K562 (cell line): Measurements from ENCODE around the gene HNRNPA2B1. TPM values are rescaled to one million over a fixed set of nuclear protein-coding genes. Genes with fewer than 3 reads are reported as not detected.
A peak's percentile ranks its signal among the peaks of the same experiment; 100 is the strongest.

Source experiments
- ATAC-seq: fragments of 200-7000 bp; cut with Tn5 transposase; 3 replicates; pipeline ENCODE4 v1.9.1; 2020; ENCODE audit warnings: moderate library complexity
- BruUV-seq: library from RNA; stranded (reverse); fragments of 400-500 nt; replicated peaks from 2 replicates; lab custom pipeline; 2021; lab: Mats Ljungman, UMichigan
- CTCF ChIA-PET: fragments of 300-600 bp; formaldehyde crosslinking; extraction: SDS; loops from one replicate; lab custom pipeline; 2021; ENCODE audit warnings: low intra/inter-chr PET ratio; lab: Yijun Ruan, JAX
- POLR2A ChIA-PET: fragments of 300-600, 350-650 bp; sonication (Branson Sonifier 250); formaldehyde crosslinking; extraction: SDS; loops from one replicate; lab custom pipeline; 2021; ENCODE audit warnings: antibody characterized with exemption, inconsistent platforms; lab: Yijun Ruan, JAX
- DNase-seq, 4 experiments: peaks; one replicate each; pipeline versions ENCODE4 v3.0.0 to v3.0.0-alpha.2; 2011 to 2018; ENCODE audit warnings: low spot score in 3 of 4, mixed read lengths in 3 of 4; ENCODE audit errors: extremely low read depth in 1 of 4
- FAIRE-seq: peaks from 2 replicates; lab custom pipeline; 2011; peaks lifted over from hg19 to GRCh38; lab: Jason Lieb, UNC
- H2AFZ ChIP-seq: 2 replicates; pipeline ENCODE4 v1.6.0; 2011; ENCODE audit warnings: low read depth, low read length, control low read depth, inconsistent platforms
- H3K27ac ChIP-seq: fragments of 200-600 bp; 3 replicates; pipeline ENCODE4 v1.8.0; 2011; ENCODE audit warnings: low read depth, mild to moderate bottlenecking, control low read depth, inconsistent platforms, low read length, moderate library complexity, mixed read lengths; ENCODE audit errors: extremely low read depth
- H3K27me3 ChIP-seq, 2 experiments: fragments of 300-600 bp in 1 of 2; 2 replicates in 1 of 2; 3 replicates in 1 of 2; pipeline versions ENCODE4 v1.6.0 to v1.8.0; 2011; ENCODE audit warnings: inconsistent platforms in 2 of 2, low read length in 2 of 2, mild to moderate bottlenecking in 1 of 2, mixed read lengths in 1 of 2, moderate library complexity in 1 of 2; ENCODE audit not compliant: control insufficient read depth in 2 of 2, insufficient read depth in 2 of 2
- H3K36me3 ChIP-seq: fragments of 300-600 bp; 3 replicates; pipeline ENCODE4 v1.8.0; 2011; ENCODE audit warnings: mild to moderate bottlenecking, low read length, inconsistent platforms; ENCODE audit not compliant: control insufficient read depth, insufficient read depth
- H3K4me1 ChIP-seq, 2 experiments: fragments of 200-600 bp in 1 of 2; replicated peaks in 1 of 2; 2 replicates in 1 of 2; 3 replicates in 1 of 2; pipeline versions ENCODE4 v1.5.1 to v1.8.0; 2011; ENCODE audit warnings: inconsistent platforms in 2 of 2, low read length in 2 of 2, mild to moderate bottlenecking in 1 of 2, mixed read lengths in 1 of 2, moderate library complexity in 1 of 2; ENCODE audit not compliant: control insufficient read depth in 2 of 2, insufficient read depth in 2 of 2
- H3K4me2 ChIP-seq: 2 replicates; pipeline ENCODE4 v1.6.1; 2011; ENCODE audit warnings: low read length, control low read depth, inconsistent platforms, mixed read lengths; ENCODE audit not compliant: insufficient read depth
- H3K4me3 ChIP-seq: fragments of 200-600 bp; sonication (generic), shearing (Covaris generic); 2 replicates; pipeline ENCODE4 v1.5.1; 2016; ENCODE audit warnings: control low read depth, inconsistent platforms
- H3K79me2 ChIP-seq: fragments of 200-600 bp; 3 replicates; pipeline ENCODE4 v1.8.0; 2011; ENCODE audit warnings: low read length, inconsistent platforms; ENCODE audit not compliant: control insufficient read depth, insufficient read depth
- H3K9ac ChIP-seq, 2 experiments: 2 replicates each; pipeline versions ENCODE4 v1.6.0 to v1.6.1; 2011; ENCODE audit warnings: low read depth in 2 of 2, low read length in 2 of 2, control low read depth in 1 of 2, inconsistent platforms in 1 of 2, mild to moderate bottlenecking in 1 of 2, mixed read lengths in 1 of 2; ENCODE audit not compliant: insufficient read depth in 1 of 2
- H3K9me1 ChIP-seq: one replicate; pipeline ENCODE4 v1.6.0; 2011; ENCODE audit warnings: inconsistent platforms, mild to moderate bottlenecking, low read length, moderate library complexity; ENCODE audit not compliant: control insufficient read depth, insufficient read depth
- H3K9me3 ChIP-seq: replicated peaks from 2 replicates; pipeline ENCODE4 v1.5.1; 2011; ENCODE audit warnings: low read depth, low read length, inconsistent platforms; ENCODE audit not compliant: control insufficient read depth, insufficient read depth
- H4K20me1 ChIP-seq: replicated peaks from 2 replicates; pipeline ENCODE4 v1.6.1; 2011; ENCODE audit warnings: low read length, inconsistent platforms, mixed read lengths; ENCODE audit not compliant: control insufficient read depth, insufficient read depth
- ARNT ChIP-seq, 2 experiments: fragments of 450-650 bp; IDR thresholded peaks; 2 replicates each; pipeline ENCODE4 v1.6.1; 2016; ENCODE audit warnings: mild to moderate bottlenecking in 1 of 2
- CBX8 ChIP-seq: fragments of 200-600 bp; sonication (generic); IDR thresholded peaks from 2 replicates; pipeline ENCODE4 v1.6.1; 2012; ENCODE audit warnings: borderline replicate concordance, mixed run types, low read depth, mild to moderate bottlenecking, moderate library complexity, mixed read lengths, low read length, control low read depth, inconsistent platforms; ENCODE audit not compliant: poor library complexity, severe bottlenecking; ENCODE audit errors: extremely low read depth
- GABPB2 ChIP-seq: fragments of 250-450 bp; sonication (Bioruptor Pico); conservative IDR thresholded peaks from 2 replicates; pipeline ENCODE4 v1.5.1; 2021; ENCODE audit warnings: mild to moderate bottlenecking
- HINFP ChIP-seq: fragments of 450-650 bp; conservative IDR thresholded peaks from 2 replicates; pipeline ENCODE4 v1.6.1; 2016; ENCODE audit warnings: missing genetic modification characterization, low read depth, mild to moderate bottlenecking, control low read depth, missing compliant biosample characterization
- MCM7 ChIP-seq, 2 experiments: fragments of 450-650 bp; IDR thresholded peaks; 2 replicates each; pipeline ENCODE4 v1.6.1; 2016 to 2018
- MTF1 ChIP-seq: fragments of 250-450 bp; sonication (Bioruptor Pico); IDR thresholded peaks from 2 replicates; pipeline ENCODE4 v1.9.0; 2021; ENCODE audit warnings: moderate library complexity, mild to moderate bottlenecking, inconsistent platforms, borderline replicate concordance
- NFE2 ChIP-seq: IDR thresholded peaks from 2 replicates; pipeline ENCODE4 v1.6.1; 2014; ENCODE audit warnings: antibody characterized with exemption, low read depth
- POLR2G ChIP-seq: fragments of 200-400 bp; formaldehyde crosslinking; IDR thresholded peaks from 2 replicates; pipeline ENCODE4 v1.6.1; 2017; ENCODE audit warnings: low read depth, mild to moderate bottlenecking, antibody characterized with exemption, low read length, moderate library complexity
- ZNF551 ChIP-seq: fragments of 250-450 bp; sonication (Bioruptor Pico); IDR thresholded peaks from 2 replicates; pipeline ENCODE4 v1.5.0; 2021; ENCODE audit warnings: mild to moderate bottlenecking, moderate library complexity
- WGBS: fragments of 100-300 bp; shearing (Covaris generic); methylation state at CpG from one replicate; pipeline ENCODE4 v1.1.6; 2016; ENCODE audit warnings: low coverage, mixed read lengths; ENCODE audit not compliant: insufficient coverage; ENCODE audit errors: missing lambda C conversion rate; 5-methylcytosine and 5-hydroxymethylcytosine counted together
- in situ Hi-C: fragments of 300-500 bp; cut with MboI; formaldehyde crosslinking; loops from 4 replicates; pipeline ENCODE4 v1.15.0; 2018; ENCODE audit warnings: inconsistent platforms, mixed read lengths
- intact Hi-C: fragments of 100-400 bp; cut with micrococcal nuclease; formaldehyde crosslinking; loops from 2 replicates; pipeline ENCODE4 v1.14.2; 2022
- polyA plus RNA-seq, 8 experiments: library from polyadenylated mRNA; depleted of rRNA in 4 of 8; stranded (reverse) in 5 of 8; unstranded in 3 of 8; fragments of >200 nt; fragmentation: Nextera tagmentation in 2 of 8; fragmentation: Illumina TruSeq in 1 of 8; extraction: Ambion mirVana in 2 of 8; extraction: Trizol in 1 of 8; gene quantifications; 2 replicates each; pipeline versions ENCODE4 v1.2.1 to v1.2.3, GENCODE V29; 2011 to 2014; ENCODE audit warnings: inconsistent platforms in 1 of 8, missing spikeins in 1 of 8
- total RNA-seq, 7 experiments: library from RNA; depleted of rRNA in 6 of 7; stranded (reverse); fragments of >200 nt in 6 of 7; fragmentation: Illumina TruSeq in 2 of 7; extraction: Trizol in 2 of 7; gene quantifications; 2 replicates each; pipeline versions ENCODE4 v1.2.1 to v1.2.3, GENCODE V29; 2011 to 2021; ENCODE audit warnings: low replicate concordance in 1 of 7
- TF ChIP-seq, protein P1 (sequence below): fragments of 450-650 bp; IDR thresholded peaks from 2 replicates; pipeline ENCODE4 v1.6.1; 2018; ENCODE audit warnings: mild to moderate bottlenecking, low read depth; ENCODE audit not compliant: partially characterized antibody

The HNRNPA2B1 gene
- total and polyA plus RNA-seq, 9 of the 15 experiments (the other 6 are each of a cell fraction or from before 2014, with no cell fraction given) = 630 to 1,989 (median 865) TPM

- no peak overlapping the region for H3K9ac ChIP-seq
- intact Hi-C loops = no loop called here
- no peak overlapping the region for H3K4me2 ChIP-seq
- in situ Hi-C loops = loop anchor here (5.0 kb wide), 1 partner anchor 88 kb away; no protein-coding TSS in a partner anchor
- TF ChIP-seq ZNF551 (CRISPR knock-in tag) (no peak), POLR2G (peak; percentile 19; the same call in 1 of the 2 replicates)
- H3K36me3 ChIP-seq = peaks cover 7% of the 10 kb centered on the region; the same call in 1 of the 3 replicates
- DNase-seq (no peak), ATAC-seq (no peak), FAIRE-seq (no peak)
- H3K9me3 ChIP-seq = no peaks in the 10 kb centered on the region
- H3K27ac ChIP-seq = peak overlapping the region; percentile 40; the same call in 1 of the 3 replicates
- BruUV-seq = no TSS peak
- H4K20me1 ChIP-seq = no peaks in the 10 kb centered on the region
- ChIA-PET POLR2A (interaction anchor here (0.6 to 5.3 kb wide), 13 partner anchors 8 to 151 kb away, joined by 3 to 23 read pairs (median 4); partner anchors contain the start of gene CBX3), CTCF (no interaction called here)
- H3K79me2 ChIP-seq = no peaks in the 10 kb centered on the region
- no peak overlapping the region for H3K4me3 ChIP-seq
- H3K4me1 ChIP-seq = peaks cover 22 to 35% of the 10 kb centered on the region in 2 experiments
- H3K9me1 ChIP-seq = no peaks in the 10 kb centered on the region
- no peak overlapping the region for H2AFZ ChIP-seq
- H3K27me3 ChIP-seq = no peaks in the 10 kb centered on the region
- 69% methylated on average over 8 of the region's 8 CpGs for WGBS
These were observed 20.6 kb downstream of the HNRNPA2B1 start for GRCh38 chr7:26179826-26180497.

GRCh38 chr7:26179422-26179821, 21.1 kb downstream of the HNRNPA2B1 start:
- Histone ChIP-seq H3K79me2 (no peaks in the 10 kb centered on the region), H3K36me3 (peaks cover 7% of the 10 kb centered on the region; the same call in 1 of the 3 replicates), H3K4me3 (no peak overlapping the region), H3K27me3 (no peaks in the 10 kb centered on the region), H3K27ac (no peak overlapping the region), H3K9ac (no peak overlapping the region), H2AFZ (no peak overlapping the region), H4K20me1 (no peaks in the 10 kb centered on the region), H3K9me3 (no peaks in the 10 kb centered on the region), H3K9me1 (no peaks in the 10 kb centered on the region), H3K4me2 (no peak overlapping the region), H3K4me1 (peaks cover 24 to 35% of the 10 kb centered on the region in 2 experiments)
- BruUV-seq = no TSS peak
- ChIA-PET CTCF (no interaction called here), POLR2A (interaction anchor here (0.6 to 5.3 kb wide), 8 partner anchors 9 to 106 kb away, joined by 3 to 23 read pairs (median 5); partner anchors contain the start of gene CBX3)
- intact Hi-C loops = no loop called here
- in situ Hi-C loops = no loop called here
- FAIRE-seq = no peak
- ATAC-seq = no peak
- DNase-seq = no peak
- WGBS = 81% methylated on average over 4 of the region's 5 CpGs
- no peak for TF ChIP-seq MTF1 (CRISPR knock-in tag)
- TF ChIP-seq MCM7 (IDR thresholded peaks at IDR 0.05) = no peak
- no peak for TF ChIP-seq NFE2
- no peak for TF ChIP-seq ZNF551 (CRISPR knock-in tag)
- TF ChIP-seq HINFP (tag) = no peak
- no peak for TF ChIP-seq CBX8
- TF ChIP-seq, protein P1, sequence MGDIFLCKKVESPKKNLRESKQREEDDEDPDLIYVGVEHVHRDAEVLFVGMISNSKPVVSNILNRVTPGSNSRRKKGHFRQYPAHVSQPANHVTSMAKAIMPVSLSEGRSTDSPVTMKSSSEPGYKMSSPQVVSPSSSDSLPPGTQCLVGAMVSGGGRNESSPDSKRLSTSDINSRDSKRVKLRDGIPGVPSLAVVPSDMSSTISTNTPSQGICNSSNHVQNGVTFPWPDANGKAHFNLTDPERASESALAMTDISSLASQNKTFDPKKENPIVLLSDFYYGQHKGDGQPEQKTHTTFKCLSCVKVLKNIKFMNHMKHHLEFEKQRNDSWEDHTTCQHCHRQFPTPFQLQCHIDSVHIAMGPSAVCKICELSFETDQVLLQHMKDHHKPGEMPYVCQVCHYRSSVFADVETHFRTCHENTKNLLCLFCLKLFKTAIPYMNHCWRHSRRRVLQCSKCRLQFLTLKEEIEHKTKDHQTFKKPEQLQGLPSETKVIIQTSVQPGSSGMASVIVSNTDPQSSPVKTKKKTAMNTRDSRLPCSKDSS = no peak
- no peak for TF ChIP-seq GABPB2
- TF ChIP-seq ARNT (IDR thresholded peaks at IDR 0.05) = no peak
